Measurements from ENCODE around the gene PRMT7. TPM values are rescaled to one million over a fixed set of nuclear protein-coding genes. Genes with fewer than 3 reads are reported as not detected.
A peak's percentile ranks its signal among the peaks of the same experiment; 100 is the strongest.

PRMT7 gene
- total and polyA plus RNA-seq, 4 experiments from 2014 or later = 28.3 to 104 (median 64.5) TPM

DNA sequence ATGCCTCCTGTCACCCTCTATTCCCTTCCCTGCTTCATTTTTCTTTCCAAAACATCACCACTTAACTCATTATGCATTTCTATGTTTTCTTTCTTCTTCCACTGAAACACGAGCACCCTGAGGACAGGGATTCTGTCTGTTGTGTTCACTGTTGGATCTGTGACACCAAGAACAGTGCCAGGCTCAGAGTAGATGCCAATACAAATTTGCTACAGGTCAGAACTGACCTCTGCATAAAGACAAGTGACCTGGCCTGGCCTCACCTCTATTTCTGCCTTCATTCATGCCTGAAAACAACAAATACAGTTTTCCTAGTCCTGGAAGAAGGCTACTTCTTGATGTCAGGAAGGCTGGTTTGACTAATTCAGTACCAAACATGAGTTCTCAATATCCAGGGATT lies 92.4 kb downstream of the PRMT7 start:
- Histone ChIP-seq H3K27ac (ENCODE audit: low read depth, low read length) (no peak overlapping the region), H3K9me3 (ENCODE audit: control insufficient read depth in 1 of 2, low read length in 2 of 2) (no peaks in the 10 kb centered on the region), H3K36me3 (ENCODE audit: insufficient read depth, low read length) (no peaks in the 10 kb centered on the region), H3K4me1 (ENCODE audit: insufficient read depth, low read length) (peaks cover 21% of the 10 kb centered on the region), H3K4me3 (ENCODE audit: low read length in 2 of 2) (no peak overlapping the region), H3K27me3 (ENCODE audit: insufficient read depth, low read length) (no peaks in the 10 kb centered on the region)
- Mint-ChIP-seq H3K27ac (peak overlapping the region in 4 of 7 donors; percentile 5 to 72 (median 16)), H3K4me3 (no peak overlapping the region), H3K4me1 (peaks cover 8 to 28% (median 16%) of the 10 kb centered on the region in 4 donors), H3K9me3 (no peaks in the 10 kb centered on the region), H3K36me3 (no peaks in the 10 kb centered on the region), H3K27me3 (peaks cover 1 to 5% of the 10 kb centered on the region in 2 donors)
- no peak for DNase-seq
- ChIA-PET CTCF (ENCODE audit: partially characterized antibody) (interaction anchor here (14.6 kb wide), 1 partner anchor 112 kb away, joined by 414 read pairs; no protein-coding TSS in a partner anchor), POLR2A (ENCODE audit: partially characterized antibody) (interaction anchor here (2.1 kb wide), 1 partner anchor 14 kb away, joined by 8 read pairs; no protein-coding TSS in a partner anchor)
- intact Hi-C loops (cut with micrococcal nuclease) = no loop called here

DNA sequence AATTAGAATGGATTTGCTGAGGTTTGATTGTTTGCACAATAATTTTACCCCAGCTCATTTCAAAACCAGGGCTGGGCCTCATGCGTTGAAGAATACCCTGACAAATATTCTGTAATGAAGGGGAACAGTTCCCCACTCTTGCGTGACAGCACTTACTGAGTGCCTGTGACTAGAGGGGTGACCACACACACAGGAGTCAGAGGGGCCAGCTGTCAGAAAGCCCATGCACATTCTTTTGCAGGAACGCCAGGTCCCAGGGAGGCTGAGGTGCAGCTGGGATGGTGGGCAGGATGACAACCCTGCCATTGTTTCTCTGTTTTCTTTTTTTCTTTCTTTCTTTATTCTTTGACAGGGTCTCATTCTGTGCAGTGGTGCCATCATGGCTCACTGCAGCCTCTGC lies 92.9 kb downstream of the PRMT7 start:
- Histone ChIP-seq H3K27me3 (ENCODE audit: insufficient read depth, low read length) (no peaks in the 10 kb centered on the region), H3K4me3 (ENCODE audit: low read length in 2 of 2) (no peak overlapping the region), H3K9me3 (ENCODE audit: control insufficient read depth in 1 of 2, low read length in 2 of 2) (no peaks in the 10 kb centered on the region), H3K4me1 (ENCODE audit: insufficient read depth, low read length) (peaks cover 21% of the 10 kb centered on the region), H3K36me3 (ENCODE audit: insufficient read depth, low read length) (no peaks in the 10 kb centered on the region), H3K27ac (ENCODE audit: low read depth, low read length) (no peak overlapping the region)
- H3K27ac Mint-ChIP-seq = peak overlapping the region in 1 of 7 donors; percentile 15
- intact Hi-C loops (cut with micrococcal nuclease) = no loop called here
- no peaks in the 10 kb centered on the region for H3K36me3 Mint-ChIP-seq
- no peak for DNase-seq
- POLR2A ChIA-PET (ENCODE audit: partially characterized antibody) = interaction anchor here (2.1 kb wide), 1 partner anchor 14 kb away, joined by 8 read pairs; no protein-coding TSS in a partner anchor
- no peak overlapping the region for H3K4me3 Mint-ChIP-seq
- CTCF ChIA-PET (ENCODE audit: partially characterized antibody) = interaction anchor here (1.2 to 14.6 kb wide), 2 partner anchors 10 to 111 kb away, joined by 3 to 414 read pairs; no protein-coding TSS in a partner anchor
- no peaks in the 10 kb centered on the region for H3K9me3 Mint-ChIP-seq
- H3K4me1 Mint-ChIP-seq = peaks cover 8 to 28% (median 16%) of the 10 kb centered on the region in 4 donors
- peaks cover 1 to 5% of the 10 kb centered on the region in 2 donors for H3K27me3 Mint-ChIP-seq

DNA sequence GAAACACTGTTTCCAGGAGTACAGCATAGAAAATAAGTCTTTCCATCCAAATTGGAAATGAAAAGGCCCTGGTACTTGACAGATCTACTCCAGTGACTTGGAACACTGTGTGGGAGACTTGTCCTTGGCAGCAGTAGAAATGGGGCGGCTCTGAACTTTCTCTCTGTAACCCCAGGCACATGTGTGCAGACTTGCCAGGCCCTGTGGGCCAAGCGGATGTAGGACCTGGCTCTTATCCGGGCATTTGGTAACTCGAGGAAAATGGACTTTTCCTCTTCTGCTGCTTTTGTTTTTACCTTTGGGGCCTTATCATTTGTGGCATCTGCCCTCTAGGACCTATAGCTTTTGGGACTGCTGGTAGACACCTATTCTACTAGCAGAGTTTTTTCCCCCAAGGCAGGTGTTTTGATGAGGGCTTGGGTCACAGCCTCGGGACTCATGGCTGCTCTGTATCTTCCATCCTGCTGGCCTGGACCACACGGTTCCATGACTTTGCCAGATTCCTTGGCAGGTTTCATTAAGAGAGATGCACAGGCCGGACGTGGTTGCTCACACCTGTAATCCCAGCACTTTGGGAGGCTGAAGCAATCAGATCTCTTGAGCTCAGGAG lies 94.0 kb downstream of the PRMT7 start:
- H3K4me3 ChIP-seq (ENCODE audit: low read length in 2 of 2) = no peak overlapping the region
- no peaks in the 10 kb centered on the region for H3K9me3 ChIP-seq (ENCODE audit: control insufficient read depth in 1 of 2, low read length in 2 of 2)
- CTCF ChIA-PET (ENCODE audit: partially characterized antibody) = interaction anchor here (0.6 to 6.2 kb wide), 7 partner anchors 8 to 116 kb away, joined by 3 to 43 read pairs (median 3); no protein-coding TSS in a partner anchor
- peaks cover 16% of the 10 kb centered on the region for H3K4me1 ChIP-seq (ENCODE audit: insufficient read depth, low read length)
- peaks cover 7 to 25% (median 15%) of the 10 kb centered on the region in 4 donors for H3K4me1 Mint-ChIP-seq
- no peaks in the 10 kb centered on the region for H3K36me3 Mint-ChIP-seq
- H3K36me3 ChIP-seq (ENCODE audit: insufficient read depth, low read length) = no peaks in the 10 kb centered on the region
- POLR2A ChIA-PET (ENCODE audit: partially characterized antibody) = no interaction called here
- H3K4me3 Mint-ChIP-seq = no peak overlapping the region
- intact Hi-C loops (cut with micrococcal nuclease) = no loop called here
- no peak for DNase-seq
- no peaks in the 10 kb centered on the region for H3K27me3 ChIP-seq (ENCODE audit: insufficient read depth, low read length)
- no peaks in the 10 kb centered on the region for H3K9me3 Mint-ChIP-seq
- no peak overlapping the region for H3K27ac Mint-ChIP-seq
- H3K27me3 Mint-ChIP-seq = peaks cover 1 to 5% of the 10 kb centered on the region in 2 donors
- no peak overlapping the region for H3K27ac ChIP-seq (ENCODE audit: low read depth, low read length)

DNA sequence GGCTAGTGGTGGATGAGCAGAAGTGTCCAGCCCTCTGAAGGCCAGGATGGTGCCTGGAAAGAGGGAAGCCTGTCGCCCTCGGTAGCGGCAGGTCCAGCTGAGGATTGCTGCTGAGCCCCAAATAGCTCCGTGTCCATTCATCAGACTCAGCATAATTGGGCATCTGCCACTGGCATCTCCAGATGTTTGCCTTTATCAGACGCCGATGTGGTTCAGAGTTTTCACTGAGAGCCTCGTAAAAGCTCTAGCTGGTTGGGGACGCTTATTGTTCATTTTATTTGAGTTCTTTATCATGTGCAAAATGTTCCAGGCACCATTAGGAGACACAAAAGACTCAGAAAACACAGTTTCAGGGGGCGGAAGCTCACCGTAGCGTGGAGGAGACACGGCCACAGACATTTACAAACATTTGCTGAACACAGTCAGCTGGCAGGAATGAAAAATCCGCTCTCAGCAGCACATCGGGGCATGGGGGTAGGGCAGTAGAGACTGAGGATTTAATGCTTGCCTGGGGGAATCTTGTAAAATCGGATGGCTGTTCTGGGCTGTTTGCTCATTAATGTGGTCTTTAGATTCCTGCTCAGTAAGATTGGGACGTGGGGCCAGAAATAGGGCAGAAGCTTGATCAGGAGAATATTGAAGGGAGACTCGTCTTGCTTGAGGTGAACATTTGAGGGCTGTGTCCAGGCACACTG lies 95.8 kb downstream of the PRMT7 start:
- DNase-seq = no peak
- ChIA-PET POLR2A (ENCODE audit: partially characterized antibody) (interaction anchor here (1.0 to 3.8 kb wide), 3 partner anchors 9 to 11 kb away, joined by 4 to 20 read pairs (median 4); no protein-coding TSS in a partner anchor), CTCF (ENCODE audit: partially characterized antibody) (interaction anchor here (0.9 to 6.2 kb wide), 7 partner anchors 9 to 114 kb away, joined by 3 to 43 read pairs (median 7); no protein-coding TSS in a partner anchor)
- H3K27me3 Mint-ChIP-seq = peaks cover 1 to 5% of the 10 kb centered on the region in 2 donors
- intact Hi-C loops (cut with micrococcal nuclease) = no loop called here
- H3K4me1 Mint-ChIP-seq = peaks cover 4 to 19% (median 10%) of the 10 kb centered on the region in 4 donors
- H3K4me3 Mint-ChIP-seq = no peak overlapping the region
- Histone ChIP-seq H3K4me1 (ENCODE audit: insufficient read depth, low read length) (peaks cover 3% of the 10 kb centered on the region), H3K9me3 (ENCODE audit: control insufficient read depth in 1 of 2, low read length in 2 of 2) (no peaks in the 10 kb centered on the region), H3K36me3 (ENCODE audit: insufficient read depth, low read length) (no peaks in the 10 kb centered on the region), H3K27ac (ENCODE audit: low read depth, low read length) (no peak overlapping the region), H3K4me3 (ENCODE audit: low read length in 2 of 2) (no peak overlapping the region), H3K27me3 (ENCODE audit: insufficient read depth, low read length) (no peaks in the 10 kb centered on the region)
- no peak overlapping the region for H3K27ac Mint-ChIP-seq
- no peaks in the 10 kb centered on the region for H3K9me3 Mint-ChIP-seq
- no peaks in the 10 kb centered on the region for H3K36me3 Mint-ChIP-seq

Other genes starting within 250 kb of the PRMT7 start
- gene NFATC3, start 225.6 kb upstream of the PRMT7 start, total RNA-seq = 100 to 1,000 TPM; 127 to 134 TPM
- gene NFATC3, start 225.6 kb upstream of the PRMT7 start, polyA plus RNA-seq = 10 to 100 TPM; 76.5 to 94.9 TPM
- gene ESRP2, start 74.9 kb upstream of the PRMT7 start, total RNA-seq = under 1 TPM; 0.14 to 0.26 TPM
- under 1 TPM in 1 of 2 donors, not detected in 1; 0.64 TPM for gene ESRP2, start 74.9 kb upstream of the PRMT7 start, polyA plus RNA-seq
- 10 to 100 TPM; 12.0 to 13.3 TPM for gene PLA2G15, start 65.6 kb upstream of the PRMT7 start, total RNA-seq
- 10 to 100 TPM in 1 of 2 donors, 1 to 10 TPM in 1; 6.6 to 10.8 TPM for gene PLA2G15, start 65.6 kb upstream of the PRMT7 start, polyA plus RNA-seq
- gene SLC7A6, start 46.5 kb upstream of the PRMT7 start, total RNA-seq = 100 to 1,000 TPM; 190 to 194 TPM
- 10 to 100 TPM; 14.4 to 21.1 TPM for gene SLC7A6, start 46.5 kb upstream of the PRMT7 start, polyA plus RNA-seq
- gene SLC7A6OS, start 73 bp upstream of the PRMT7 start, total RNA-seq = 10 to 100 TPM; 51.9 to 55.8 TPM
- 10 to 100 TPM; 22.4 to 25.2 TPM for gene SLC7A6OS, start 73 bp upstream of the PRMT7 start, polyA plus RNA-seq
- gene SMPD3, start 137.5 kb downstream of the PRMT7 start, total RNA-seq = 1 to 10 TPM in 1 of 2 experiments, under 1 TPM in 1; 0.75 to 3.1 TPM
- gene SMPD3, start 137.5 kb downstream of the PRMT7 start, polyA plus RNA-seq = under 1 TPM; 0.63 to 0.99 TPM
- gene ZFP90, start 228.3 kb downstream of the PRMT7 start, total RNA-seq = 10 to 100 TPM; 53.6 to 55.3 TPM
- 10 to 100 TPM; 20.2 to 26.4 TPM for gene ZFP90, start 228.3 kb downstream of the PRMT7 start, polyA plus RNA-seq

Data from CD4-positive, alpha-beta memory T cell (primary cell).